AG08396 (cell line): Measurements from ENCODE around the gene EMC10.
"Not testable (repeated sequence)": the region's sequence is repeated elsewhere in the genome, so short reads cannot be mapped to it uniquely, and the experiment has no call there.

Source experiments
- DNase-seq: peaks from one replicate; pipeline ENCODE4 v3.0.0; 2012; ENCODE audit warnings: low spot score, mixed read lengths

EMC10 gene

GRCh38 chr19:50515168-50515561 is 38.9 kb downstream of the EMC10 start:
- DNase-seq, result no peak

GRCh38 chr19:50516456-50516855 is 40.1 kb downstream of the EMC10 start:
- DNase-seq, result no peak

GRCh38 chr19:50516964-50517703 is 40.8 kb downstream of the EMC10 start:
- no peak for DNase-seq

- DNase-seq, result no peak
Observed at GRCh38 chr19:50517704-50518075, 41.4 kb downstream of the EMC10 start.

GRCh38 chr19:50518091-50519005 is 42.0 kb downstream of the EMC10 start:
- no peak for DNase-seq

- DNase-seq, result no peak
Observed at GRCh38 chr19:50519006-50519575, 42.8 kb downstream of the EMC10 start.

- DNase-seq, result no peak
Observed at GRCh38 chr19:50520822-50521465, 44.6 kb downstream of the EMC10 start.

GRCh38 chr19:50522881-50523280 is 46.6 kb downstream of the EMC10 start:
- no peak for DNase-seq

- not testable (repeated sequence) for DNase-seq
Observed at GRCh38 chr19:50528052-50528451, 51.7 kb downstream of the EMC10 start.

GRCh38 chr19:50531171-50531612 is 54.9 kb downstream of the EMC10 start:
- no peak for DNase-seq

GRCh38 chr19:50532952-50533351 is 56.6 kb downstream of the EMC10 start:
- DNase-seq, result no peak

GRCh38 chr19:50534478-50534877 is 58.2 kb downstream of the EMC10 start:
- DNase-seq, result no peak

GRCh38 chr19:50535672-50536187 is 59.4 kb downstream of the EMC10 start:
- no peak for DNase-seq

- no peak for DNase-seq
Observed at GRCh38 chr19:50536662-50537305, 60.5 kb downstream of the EMC10 start.

- DNase-seq, result no peak
Observed at GRCh38 chr19:50537306-50537685, 61.0 kb downstream of the EMC10 start.

GRCh38 chr19:50537769-50538230 is 61.5 kb downstream of the EMC10 start:
- DNase-seq, result peak; percentile 89
